Measurements from ENCODE around the gene EQTN.
A peak's percentile ranks its signal among the peaks of the same experiment; 100 is the strongest.

EQTN gene

DNA sequence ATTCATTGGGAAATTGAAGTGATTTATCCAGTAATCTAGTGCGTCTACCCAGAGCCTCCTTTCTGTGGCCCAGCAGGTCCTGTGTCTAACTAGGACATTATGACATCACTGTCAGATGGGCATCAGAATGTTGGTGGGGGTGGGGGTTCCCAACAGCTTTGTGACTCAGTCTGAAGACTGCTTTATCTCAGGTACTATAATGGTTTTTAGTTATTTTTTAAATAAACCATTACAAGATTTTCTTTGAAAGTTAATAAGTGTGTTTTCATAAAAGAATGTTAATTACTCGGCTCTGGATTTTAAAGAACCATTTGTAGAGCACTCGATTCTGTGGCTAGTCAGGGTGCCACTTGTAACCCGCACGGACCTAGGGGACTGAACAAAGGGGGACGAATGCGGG lies at the start of gene EQTN:
EQTN (minus strand) TSS at position 101 of the 400 bp plus-strand sequence; CDS start at position 6, 95 bp downstream.
- no peak for DNase-seq

DNA sequence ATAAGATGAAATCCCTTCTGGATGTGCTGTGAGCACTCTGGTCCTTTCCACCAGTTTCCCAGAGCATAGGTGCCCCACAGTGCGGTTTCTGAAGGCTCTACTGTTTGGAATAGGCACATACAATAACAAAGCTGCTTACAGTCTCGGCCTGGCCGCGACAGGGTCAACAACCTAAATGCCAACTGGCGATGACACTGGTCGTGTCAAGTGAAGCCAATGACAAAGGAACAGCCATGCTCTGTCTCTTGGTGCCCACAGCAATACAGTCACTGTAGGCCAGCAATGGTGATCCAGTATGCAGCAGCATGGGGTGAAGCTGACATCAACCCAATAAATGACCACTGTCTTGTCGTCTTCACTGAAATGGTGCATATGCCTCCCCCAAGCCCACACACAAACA lies 47.8 kb upstream of the EQTN start:
- no peak for DNase-seq

GRCh38 chr9:27341545-27342294 lies 44.8 kb upstream of the EQTN start:
- no peak for DNase-seq

DNA sequence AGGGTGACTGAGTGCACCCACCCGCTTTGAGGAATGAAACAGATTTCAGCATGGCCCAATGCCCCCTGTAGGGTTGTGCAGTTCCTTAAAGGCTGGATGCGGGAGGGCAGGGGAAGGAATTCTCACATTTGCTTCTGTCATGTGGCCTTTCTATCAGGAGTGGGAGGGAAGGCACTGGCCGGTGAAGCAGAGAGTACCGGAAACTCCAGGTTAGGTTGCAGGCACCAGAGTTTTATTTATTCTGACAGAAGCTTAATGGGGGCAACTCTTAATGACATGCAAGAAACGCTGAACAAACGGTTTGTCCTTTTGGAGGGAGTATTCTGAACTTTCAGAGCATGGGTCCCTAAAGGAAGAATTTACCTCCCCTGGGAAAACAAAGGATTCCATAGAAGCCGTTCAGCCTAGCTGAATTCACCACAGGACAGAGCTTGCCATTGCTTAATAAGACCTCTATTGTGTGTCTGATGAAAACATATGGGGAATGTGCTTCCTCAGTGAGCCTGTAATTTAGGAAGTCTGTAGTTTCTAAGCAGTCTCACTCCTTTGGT lies 44.1 kb upstream of the EQTN start:
- no peak for DNase-seq

GRCh38 chr9:27340285-27340674 lies 43.3 kb upstream of the EQTN start:
- no peak for DNase-seq

- DNase-seq: no peak
Measured at GRCh38 chr9:27339661-27340284, 42.8 kb upstream of the EQTN start.

GRCh38 chr9:27338527-27338903 lies 41.6 kb upstream of the EQTN start:
- DNase-seq: no peak

GRCh38 chr9:27337833-27338526 lies 41.0 kb upstream of the EQTN start:
- DNase-seq: no peak

DNA sequence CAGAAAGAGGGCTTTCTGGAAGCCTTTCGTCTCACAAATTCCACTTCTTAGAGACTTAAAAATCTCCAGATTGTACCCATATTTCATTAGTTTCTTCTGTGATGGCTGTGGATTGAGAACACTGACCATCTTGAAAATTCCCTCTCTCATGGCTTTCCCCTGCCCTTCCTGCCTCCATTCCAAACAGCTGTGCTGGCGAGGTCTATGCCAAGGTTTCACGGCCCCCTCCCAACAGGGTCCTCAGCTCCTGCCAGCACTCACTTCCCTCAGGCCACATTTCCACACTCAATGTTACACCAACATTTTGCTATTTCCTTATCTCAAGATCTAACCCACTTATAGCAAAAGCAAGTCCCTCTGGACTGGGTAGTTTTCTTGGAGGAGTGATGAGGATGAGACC lies 40.3 kb upstream of the EQTN start:
- no peak for DNase-seq

- DNase-seq: no peak
Measured at GRCh38 chr9:27336829-27337228, 39.9 kb upstream of the EQTN start.

DNA sequence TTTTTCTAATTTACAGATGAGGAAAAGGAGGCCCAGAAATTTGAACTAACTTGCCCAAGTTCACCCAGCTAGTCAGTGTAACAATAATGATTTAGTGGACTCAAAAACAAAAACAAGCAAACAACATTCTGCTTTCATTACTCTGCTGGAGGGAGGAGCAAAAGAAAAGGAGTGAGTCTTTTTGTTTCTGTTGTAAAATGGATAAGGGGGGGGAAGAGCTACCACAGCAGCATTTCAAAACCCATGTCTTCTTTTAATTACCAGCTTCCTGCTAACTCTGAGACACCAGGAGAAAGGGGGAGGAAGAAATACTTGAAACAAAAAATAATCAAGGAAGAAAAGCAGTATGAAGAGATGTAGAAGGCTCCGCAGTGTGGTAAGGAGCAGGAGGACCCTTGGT lies 39.2 kb upstream of the EQTN start:
- DNase-seq: no peak

DNA sequence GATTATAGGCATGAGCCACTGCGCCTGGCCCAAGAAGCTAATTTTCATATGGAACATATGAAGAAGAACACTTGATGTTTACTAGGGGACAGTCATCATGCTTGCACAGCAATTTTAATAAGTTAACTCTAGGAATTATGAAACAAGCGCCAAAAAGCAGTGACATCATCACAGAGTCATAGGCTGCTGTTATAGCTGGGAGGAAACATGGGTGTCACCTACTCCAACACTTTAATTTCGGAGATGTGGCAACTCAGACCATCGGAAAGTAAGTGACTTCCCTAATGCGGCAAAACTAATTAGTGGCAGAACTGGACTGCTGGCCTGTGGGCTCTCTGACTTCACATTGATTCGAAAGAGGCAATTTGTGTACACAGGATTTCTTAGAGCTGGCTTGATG lies 38.1 kb upstream of the EQTN start:
- no peak for DNase-seq

GRCh38 chr9:27333241-27334052 lies 36.5 kb upstream of the EQTN start:
- peak; percentile 83 for DNase-seq

- no peak for DNase-seq
Measured at GRCh38 chr9:27331393-27331792, 34.4 kb upstream of the EQTN start.

- no peak for DNase-seq
Measured at GRCh38 chr9:27329291-27329690, 32.3 kb upstream of the EQTN start.

- DNase-seq: no peak
Measured at GRCh38 chr9:27328483-27328882, 31.5 kb upstream of the EQTN start.

GRCh38 chr9:27311184-27311583 lies 14.2 kb upstream of the EQTN start:
- DNase-seq: no peak

- peak; percentile 33 for DNase-seq
Measured at GRCh38 chr9:27310582-27310981, 13.6 kb upstream of the EQTN start.

DNA sequence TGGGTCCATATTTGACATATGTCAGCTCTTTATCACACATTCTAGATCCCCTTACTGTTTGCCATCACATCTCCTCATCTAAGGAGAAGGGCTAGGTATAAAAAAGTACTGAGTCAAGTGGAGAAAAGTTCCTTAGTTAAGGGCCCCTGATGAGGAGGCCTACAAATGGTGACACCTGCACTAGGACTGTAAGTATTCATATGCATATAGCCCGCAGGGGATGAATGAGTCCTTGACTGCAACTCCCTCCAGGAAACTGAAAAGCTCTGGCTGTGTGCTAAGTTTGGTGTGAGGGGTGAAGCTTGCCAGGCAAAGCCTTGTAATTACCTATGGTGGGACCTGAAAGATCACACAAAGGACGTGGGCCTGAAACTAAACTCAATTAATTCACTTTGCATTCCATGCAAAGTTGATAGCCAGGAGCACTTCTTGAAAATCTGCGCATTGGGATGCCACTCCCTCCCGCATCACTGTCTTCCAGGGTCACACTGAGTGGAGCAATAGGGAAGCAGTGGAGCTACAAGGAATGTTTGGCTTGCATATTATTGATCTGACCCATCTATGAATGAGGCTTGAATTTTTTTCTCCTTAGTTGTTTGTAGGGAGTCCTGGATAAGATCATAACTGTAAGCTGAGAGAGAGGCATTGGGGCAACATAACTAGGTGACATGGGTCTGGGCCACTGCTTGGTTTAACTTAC lies 11.9 kb upstream of the EQTN start:
- no peak for DNase-seq

DNA sequence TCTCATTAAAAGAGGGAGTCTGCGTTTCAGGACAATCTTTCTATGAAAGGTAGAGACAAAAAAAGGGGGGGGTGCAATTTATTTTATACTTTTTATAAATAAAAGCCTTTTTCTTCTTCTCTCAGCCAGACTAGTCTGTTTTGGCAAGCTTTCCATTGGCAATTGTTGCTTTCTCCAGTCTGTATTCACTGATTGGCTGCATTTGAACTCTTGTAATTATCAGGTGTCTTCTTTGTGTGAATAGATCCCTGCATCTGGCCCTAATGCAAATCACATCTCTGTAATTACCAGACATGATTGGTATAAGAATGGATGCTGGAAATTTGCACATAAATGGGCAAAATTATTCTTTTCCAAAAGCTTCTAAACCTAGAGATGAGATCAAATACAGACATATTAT lies 7.6 kb upstream of the EQTN start:
- no peak for DNase-seq

DNA sequence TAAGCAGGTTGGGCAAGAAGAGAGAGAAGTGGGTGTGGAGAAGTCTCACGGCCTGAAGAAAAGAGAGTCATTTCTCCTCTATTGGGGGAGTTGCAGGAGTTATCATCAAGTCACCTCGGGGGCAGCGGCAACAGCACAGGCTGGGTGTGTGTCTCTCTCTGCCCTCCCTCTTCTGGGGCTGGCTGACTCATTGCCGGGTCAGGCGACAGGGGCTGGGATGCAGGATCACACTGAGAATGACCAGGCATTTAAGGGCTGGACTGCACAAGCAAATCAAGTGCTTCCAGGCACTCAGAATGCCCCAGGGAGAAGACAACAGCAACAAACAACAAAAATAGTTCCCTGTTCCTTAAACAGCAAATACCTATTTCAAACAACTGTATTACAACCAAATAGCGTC lies 6.3 kb upstream of the EQTN start:
- no peak for DNase-seq

DNA sequence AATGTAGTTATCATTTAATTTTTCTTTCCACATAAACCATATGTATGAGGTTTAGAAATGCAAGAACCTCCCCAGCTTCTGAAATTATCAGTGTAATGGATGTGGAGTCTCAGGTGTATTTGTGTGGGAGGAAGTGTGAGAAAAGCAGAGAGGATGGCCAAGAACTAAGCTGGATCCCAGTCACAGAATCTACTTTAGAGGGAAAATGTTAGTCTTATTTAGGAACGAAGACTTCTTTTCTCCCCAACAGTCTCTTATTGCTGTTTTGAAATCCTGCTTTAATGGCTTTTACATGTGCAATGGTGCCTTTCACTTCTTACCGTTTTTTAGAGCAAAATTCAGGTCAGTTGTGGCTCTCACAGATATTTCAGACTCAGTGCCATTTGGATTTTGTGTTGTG lies 3.0 kb downstream of the EQTN start:
- no peak for DNase-seq
